A549 (cell line): ENCODE measurements around the gene OR5L2.

Source experiments
- EP300 ChIP-seq, 2 experiments: fragments of >200 bp; sonication (Bioruptor Twin); formaldehyde crosslinking; IDR thresholded peaks; 2 replicates in 1 of 2; 3 replicates in 1 of 2; pipeline ENCODE4 v1.6.1; 2016 to 2017
- ESRRA ChIP-seq: fragments of 150-350 bp; IDR thresholded peaks from 2 replicates; pipeline ENCODE4 v1.6.1; 2014; ENCODE audit warnings: mild to moderate bottlenecking, low read length, borderline replicate concordance
- MAZ ChIP-seq: fragments of 150-350 bp; IDR thresholded peaks from 2 replicates; pipeline ENCODE4 v1.6.1; 2014; ENCODE audit warnings: antibody characterized with exemption, low read depth, low read length, borderline replicate concordance
- MYC ChIP-seq: IDR thresholded peaks from 2 replicates; pipeline ENCODE4 v1.6.1; 2012; ENCODE audit warnings: mild to moderate bottlenecking, inconsistent platforms, low read length, improper control_type of control experiment, borderline replicate concordance
- NR3C1 ChIP-seq: fragments of >200 bp; sonication (Bioruptor Twin); formaldehyde crosslinking; IDR thresholded peaks from 3 replicates; pipeline ENCODE4 v1.6.1; 2017
- POLR2A ChIP-seq: IDR thresholded peaks from 2 replicates; pipeline ENCODE4 v1.6.1; 2012; ENCODE audit warnings: mild to moderate bottlenecking, low read length
- RFX5 ChIP-seq: fragments of 450-650 bp; IDR thresholded peaks from 2 replicates; pipeline ENCODE4 v1.7.1; 2014; ENCODE audit warnings: antibody characterized with exemption, mild to moderate bottlenecking, moderate library complexity
- SMC3 ChIP-seq: fragments of >200 bp; sonication (Bioruptor Twin); formaldehyde crosslinking; IDR thresholded peaks from 3 replicates; pipeline ENCODE4 v1.6.1; 2018; ENCODE audit warnings: inconsistent platforms
- SREBF2 ChIP-seq: fragments of 450-650 bp; IDR thresholded peaks from 2 replicates; pipeline ENCODE4 v1.6.1; 2014; ENCODE audit warnings: mild to moderate bottlenecking, moderate library complexity
- TF ChIP-seq, protein P1 (sequence below): fragments of >200 bp; sonication (Bioruptor Twin); formaldehyde crosslinking; IDR thresholded peaks from 3 replicates; pipeline ENCODE4 v1.5.1; 2016
- TF ChIP-seq, protein P2 (sequence below): fragments of >200 bp; sonication (Bioruptor Twin); formaldehyde crosslinking; IDR thresholded peaks from 3 replicates; pipeline ENCODE4 v1.6.1; 2016

DNA sequence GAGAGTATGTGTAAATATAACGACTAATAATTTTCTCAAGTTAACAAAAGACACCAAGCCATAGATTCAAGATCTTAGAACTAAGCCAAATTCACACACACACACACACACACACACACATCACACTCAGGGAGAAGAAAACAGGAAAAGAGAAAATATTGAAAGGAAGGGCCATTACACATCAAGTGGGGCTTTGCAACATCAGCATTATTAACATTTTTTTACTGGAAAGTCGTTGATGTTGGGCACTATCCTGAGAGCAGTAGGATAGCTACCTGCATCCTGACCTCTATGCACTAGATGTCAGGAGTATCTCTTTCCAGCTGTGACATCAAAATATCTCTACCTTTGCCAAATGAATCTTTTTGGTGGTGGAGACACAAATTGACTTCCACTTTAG is 20.4 kb downstream of the OR5L2 start:
- no peak for TF ChIP-seq MAZ
- TF ChIP-seq EP300 (IDR thresholded peaks at IDR 0.05) = no peak
- TF ChIP-seq, protein P1, sequence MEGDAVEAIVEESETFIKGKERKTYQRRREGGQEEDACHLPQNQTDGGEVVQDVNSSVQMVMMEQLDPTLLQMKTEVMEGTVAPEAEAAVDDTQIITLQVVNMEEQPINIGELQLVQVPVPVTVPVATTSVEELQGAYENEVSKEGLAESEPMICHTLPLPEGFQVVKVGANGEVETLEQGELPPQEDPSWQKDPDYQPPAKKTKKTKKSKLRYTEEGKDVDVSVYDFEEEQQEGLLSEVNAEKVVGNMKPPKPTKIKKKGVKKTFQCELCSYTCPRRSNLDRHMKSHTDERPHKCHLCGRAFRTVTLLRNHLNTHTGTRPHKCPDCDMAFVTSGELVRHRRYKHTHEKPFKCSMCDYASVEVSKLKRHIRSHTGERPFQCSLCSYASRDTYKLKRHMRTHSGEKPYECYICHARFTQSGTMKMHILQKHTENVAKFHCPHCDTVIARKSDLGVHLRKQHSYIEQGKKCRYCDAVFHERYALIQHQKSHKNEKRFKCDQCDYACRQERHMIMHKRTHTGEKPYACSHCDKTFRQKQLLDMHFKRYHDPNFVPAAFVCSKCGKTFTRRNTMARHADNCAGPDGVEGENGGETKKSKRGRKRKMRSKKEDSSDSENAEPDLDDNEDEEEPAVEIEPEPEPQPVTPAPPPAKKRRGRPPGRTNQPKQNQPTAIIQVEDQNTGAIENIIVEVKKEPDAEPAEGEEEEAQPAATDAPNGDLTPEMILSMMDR = no peak
- no peak for TF ChIP-seq MYC
- TF ChIP-seq, protein P2, sequence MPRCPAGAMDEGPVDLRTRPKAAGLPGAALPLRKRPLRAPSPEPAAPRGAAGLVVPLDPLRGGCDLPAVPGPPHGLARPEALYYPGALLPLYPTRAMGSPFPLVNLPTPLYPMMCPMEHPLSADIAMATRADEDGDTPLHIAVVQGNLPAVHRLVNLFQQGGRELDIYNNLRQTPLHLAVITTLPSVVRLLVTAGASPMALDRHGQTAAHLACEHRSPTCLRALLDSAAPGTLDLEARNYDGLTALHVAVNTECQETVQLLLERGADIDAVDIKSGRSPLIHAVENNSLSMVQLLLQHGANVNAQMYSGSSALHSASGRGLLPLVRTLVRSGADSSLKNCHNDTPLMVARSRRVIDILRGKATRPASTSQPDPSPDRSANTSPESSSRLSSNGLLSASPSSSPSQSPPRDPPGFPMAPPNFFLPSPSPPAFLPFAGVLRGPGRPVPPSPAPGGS = no peak
- TF ChIP-seq SMC3 = no peak
- no peak for TF ChIP-seq SREBF2
- TF ChIP-seq POLR2A = no peak
- no peak for TF ChIP-seq NR3C1
- TF ChIP-seq RFX5 = no peak
- TF ChIP-seq ESRRA = no peak
